SW 1271 (cell line): ENCODE results near the gene SLC31A2.
A peak's percentile ranks its signal among the peaks of the same experiment; 100 is the strongest.

Source experiments
- DNase-seq, 2 experiments: peaks; one replicate each; lab custom pipeline; 2025; lab: John Stamatoyannopoulos, UW

The SLC31A2 gene

DNA sequence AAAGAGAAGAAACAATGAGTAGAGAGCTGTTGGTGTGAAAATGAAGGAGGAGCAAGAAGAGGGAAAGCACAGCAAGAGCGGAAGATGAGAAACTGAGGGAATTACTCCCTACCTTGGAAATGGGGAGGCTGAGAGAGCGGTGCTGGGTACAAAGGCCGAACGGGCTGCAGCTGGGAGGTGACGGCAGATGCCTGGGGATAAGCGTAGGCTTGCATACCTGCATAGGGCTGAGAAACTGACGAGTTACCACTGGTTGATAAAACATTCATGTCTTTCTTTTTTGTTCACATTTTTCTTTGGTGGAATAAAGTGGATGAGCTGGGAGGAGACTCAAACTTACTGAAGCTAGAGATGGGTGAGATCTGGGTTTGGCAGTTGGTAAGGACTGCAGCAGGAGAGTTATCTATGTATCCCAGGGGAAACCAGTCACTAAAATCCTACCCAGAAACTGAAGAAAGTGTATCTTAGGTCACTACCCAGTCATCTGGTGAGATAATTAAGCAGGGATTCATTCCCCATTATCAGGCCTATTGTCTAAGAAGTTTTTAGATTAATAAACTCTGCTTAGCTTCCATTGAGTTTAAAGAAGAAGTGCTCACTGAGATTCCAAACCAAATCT lies 35.4 kb downstream of the SLC31A2 start:
- no peak for DNase-seq

DNA sequence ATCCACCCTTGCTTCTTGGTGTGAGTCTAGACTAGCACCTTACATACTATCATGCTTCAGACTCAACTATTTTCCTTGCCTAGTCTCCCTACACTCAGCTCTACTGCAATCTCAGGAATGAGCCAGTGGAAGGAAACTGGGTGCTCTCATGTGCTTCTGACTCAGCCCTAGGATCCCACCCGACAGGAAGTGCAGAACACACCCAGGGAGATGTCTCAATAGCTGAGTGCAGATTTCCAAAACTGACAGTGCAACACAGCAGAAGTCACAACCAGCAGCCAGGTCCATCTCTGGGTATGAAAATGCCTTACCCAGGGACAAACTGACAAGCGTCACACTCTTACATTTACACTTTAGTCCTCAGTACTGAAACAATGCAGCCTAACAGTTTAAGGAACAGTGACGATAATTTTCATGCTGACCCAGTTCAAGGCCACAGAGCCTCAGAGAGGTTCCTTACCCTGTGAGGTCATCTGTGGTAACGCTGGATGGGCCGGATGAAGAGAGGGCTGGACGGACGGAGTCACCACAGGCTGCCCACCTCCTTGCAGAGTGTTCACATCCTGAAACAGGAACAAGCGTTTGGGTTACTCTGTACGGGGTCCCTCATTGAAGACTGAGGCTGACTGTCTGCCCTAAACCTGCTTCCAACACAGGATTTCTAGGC lies 37.3 kb downstream of the SLC31A2 start:
- DNase-seq, result peak; percentile 79 to 93

DNA sequence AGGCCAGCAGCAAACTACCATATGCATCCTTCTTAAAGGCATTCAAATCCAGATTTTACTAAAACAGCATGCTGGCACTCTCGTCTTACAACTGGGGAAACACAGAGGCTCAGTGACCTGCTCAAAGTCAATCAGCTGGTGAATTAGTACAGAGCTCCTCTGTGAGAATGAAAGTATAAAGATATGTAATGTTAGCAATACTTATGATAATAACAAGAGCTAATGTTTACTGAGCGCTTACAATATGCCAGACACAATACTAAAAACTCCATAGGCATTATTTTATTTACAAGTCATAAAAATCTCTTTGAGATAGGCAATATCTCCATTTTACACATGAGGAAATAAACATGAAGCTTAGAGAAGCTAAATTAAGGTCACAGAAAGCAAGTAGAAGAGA lies 41.6 kb downstream of the SLC31A2 start:
- no peak for DNase-seq

GRCh38 chr9:113199683-113200329 lies 49.0 kb downstream of the SLC31A2 start:
- DNase-seq, result no peak

DNA sequence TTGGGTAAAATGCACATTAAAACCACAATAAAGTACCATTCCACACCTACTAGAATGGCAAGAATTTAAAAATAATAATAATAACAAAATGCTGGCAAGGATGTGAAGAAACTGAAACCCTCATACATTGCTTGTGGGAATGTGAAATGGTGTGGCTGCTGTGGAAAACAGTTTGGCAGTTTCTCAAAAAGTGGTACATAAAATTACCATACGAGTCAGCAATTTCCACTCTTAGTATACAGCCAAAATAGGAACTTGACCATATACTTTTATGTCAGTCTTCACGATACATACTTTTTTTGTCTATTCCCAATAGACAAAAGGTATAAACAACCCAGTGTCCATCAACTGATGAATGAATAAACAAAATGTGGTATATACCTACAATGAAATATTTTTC lies 54.6 kb downstream of the SLC31A2 start:
- no peak for DNase-seq

DNA sequence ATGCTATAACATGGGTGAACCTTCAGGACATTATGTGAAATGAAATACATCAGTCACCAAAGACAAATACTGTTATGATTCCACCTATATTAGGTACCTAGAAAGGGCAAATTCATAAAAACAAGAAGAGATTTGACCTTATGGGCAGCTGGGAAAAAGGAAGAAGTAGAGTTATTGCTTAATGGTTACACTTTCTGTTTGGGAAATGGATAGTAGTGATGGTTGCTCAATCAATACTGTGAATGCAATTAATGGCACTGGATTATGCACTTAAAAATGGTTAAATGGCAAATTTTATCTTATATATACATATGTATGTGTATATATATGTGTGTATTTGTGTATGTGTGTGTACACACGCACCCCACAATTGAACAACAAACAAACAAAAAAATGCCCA lies 55.1 kb downstream of the SLC31A2 start:
- no peak for DNase-seq

- DNase-seq, result no peak
Measured at GRCh38 chr9:113210815-113211214, 60.0 kb downstream of the SLC31A2 start.
